B cell (primary cell): Measurements from ENCODE around the gene APP. TPM values are rescaled to one million over a fixed set of nuclear protein-coding genes. Genes with fewer than 3 reads are reported as not detected.

Source experiments
- ATAC-seq: fragments of 200-7000 bp; cut with Tn5 transposase; one replicate; pipeline ENCODE4 v1.10.0; 2021; ENCODE audit warnings: low read depth, mild to moderate bottlenecking, moderate number of reproducible peaks, moderate library complexity
- CTCF ChIA-PET: fragments of 350-600 bp; sonication (Branson Sonifier 250); formaldehyde crosslinking; loops from one replicate; lab custom pipeline; 2021; ENCODE audit warnings: antibody characterized with exemption, inconsistent platforms; lab: Charles Lee
- POLR2A ChIA-PET: fragments of 350-600 bp; sonication (Branson Sonifier 250); formaldehyde crosslinking; loops from one replicate; lab custom pipeline; 2021; ENCODE audit warnings: antibody characterized with exemption; lab: Charles Lee
- DNase-seq: peaks from one replicate; pipeline ENCODE4 v3.0.0; 2013
- H2AFZ ChIP-seq: 2 replicates; pipeline ENCODE4 v1.6.1; 2012; ENCODE audit warnings: mild to moderate bottlenecking, low read depth, low read length; ENCODE audit not compliant: insufficient read depth, poor library complexity, severe bottlenecking
- H3K27ac ChIP-seq, 2 donors: 1 replicate in 1 of 2; 2 replicates in 1 of 2; pipeline ENCODE4 v1.5.1; 2012 to 2013; ENCODE audit warnings: low read length in 2 of 2, mild to moderate bottlenecking in 2 of 2, moderate library complexity in 1 of 2
- H3K27me3 ChIP-seq, 4 experiments: fragments of 200-600 bp in 1 of 4; sonication (generic) in 1 of 4; replicated peaks in 1 of 4; 1 replicate in 2 of 4; 2 replicates in 2 of 4; pipeline versions ENCODE4 v1.6.1 to v1.7.0; 2013 to 2016; ENCODE audit warnings: low read length in 3 of 4, mild to moderate bottlenecking in 2 of 4, mixed read lengths in 1 of 4, moderate library complexity in 1 of 4; ENCODE audit not compliant: insufficient read depth in 4 of 4, control insufficient read depth in 3 of 4; ENCODE audit errors: control extremely low read depth in 1 of 4
- H3K36me3 ChIP-seq, 2 experiments: replicated peaks in 1 of 2; 1 replicate in 1 of 2; 2 replicates in 1 of 2; pipeline versions ENCODE4 v1.6.1 to v1.7.1; 2013; ENCODE audit warnings: low read length in 1 of 2; ENCODE audit not compliant: insufficient read depth in 2 of 2, control insufficient read depth in 1 of 2; ENCODE audit errors: control extremely low read depth in 1 of 2, extremely low read depth in 1 of 2
- H3K4me1 ChIP-seq, 2 donors: fragments of 200-600 bp in 1 of 2; sonication (generic) in 1 of 2; 1 replicate in 1 of 2; 2 replicates in 1 of 2; pipeline versions ENCODE4 v1.5.1 to v1.6.1; 2013 to 2017; ENCODE audit warnings: low read length in 2 of 2; ENCODE audit not compliant: control insufficient read depth in 2 of 2, insufficient read depth in 2 of 2
- H3K4me2 ChIP-seq: replicated peaks from 2 replicates; pipeline ENCODE3; 2012; ENCODE audit warnings: mild to moderate bottlenecking, low read depth, low read length; ENCODE audit not compliant: poor library complexity, severe bottlenecking
- H3K4me3 ChIP-seq, 5 experiments: fragments of 200-600 bp in 1 of 5; sonication (generic) in 1 of 5; 1 replicate in 3 of 5; 2 replicates in 2 of 5; pipeline versions ENCODE4 v1.5.1 to v1.7.0; 2011 to 2016; ENCODE audit warnings: low read length in 4 of 5, mild to moderate bottlenecking in 4 of 5, low read depth in 2 of 5, control low read depth in 1 of 5, moderate library complexity in 1 of 5; ENCODE audit not compliant: insufficient read depth in 1 of 5; ENCODE audit errors: control extremely low read depth in 1 of 5, extremely low read depth in 1 of 5
- H3K79me2 ChIP-seq: fragments of 200-600 bp; sonication (generic); one replicate; pipeline ENCODE4 v1.6.0; 2016; ENCODE audit warnings: low read length; ENCODE audit not compliant: control insufficient read depth, insufficient read depth
- H3K9ac ChIP-seq: fragments of 200-600 bp; sonication (generic); 2 replicates; pipeline ENCODE4 v1.6.1; 2017; ENCODE audit warnings: mild to moderate bottlenecking, low read length, moderate library complexity
- H3K9me3 ChIP-seq, 3 donors: one replicate each; pipeline versions ENCODE4 v1.6.1 to v1.7.1; 2013; ENCODE audit warnings: low read length in 2 of 3; ENCODE audit not compliant: control insufficient read depth in 2 of 3, insufficient read depth in 1 of 3; ENCODE audit errors: control extremely low read depth in 1 of 3
- H4K20me1 ChIP-seq: 2 replicates; pipeline ENCODE4 v1.6.0; 2012; ENCODE audit warnings: mild to moderate bottlenecking, low read length; ENCODE audit not compliant: insufficient read depth, control insufficient read depth, poor library complexity, severe bottlenecking
- H3K27ac Mint-ChIP-seq: one replicate; pipeline ENCODE4 v1.8.0; 2021; ENCODE audit warnings: mixed read lengths
- H3K27me3 Mint-ChIP-seq: one replicate; pipeline ENCODE4 v1.8.0; 2021; ENCODE audit warnings: mixed read lengths
- H3K4me1 Mint-ChIP-seq: one replicate; pipeline ENCODE4 v1.8.0; 2021; ENCODE audit warnings: mixed read lengths
- H3K4me3 Mint-ChIP-seq: one replicate; pipeline ENCODE4 v1.8.0; 2021; ENCODE audit warnings: mixed read lengths
- H3K9me3 Mint-ChIP-seq: one replicate; pipeline ENCODE4 v1.8.0; 2022; ENCODE audit warnings: mixed read lengths; ENCODE audit not compliant: insufficient read depth
- CTCF ChIP-seq: fragments of 200-600 bp; IDR thresholded peaks from one replicate; pipeline ENCODE4 v1.8.0; 2022; ENCODE audit warnings: antibody characterized with exemption, mild to moderate bottlenecking
- EZH2 ChIP-seq: IDR thresholded peaks from 2 replicates; pipeline ENCODE4 v1.6.1; 2012; ENCODE audit warnings: borderline replicate concordance, low read depth, mild to moderate bottlenecking, moderate library complexity, low read length; ENCODE audit not compliant: insufficient read depth, poor library complexity, severe bottlenecking
- WGBS: methylation state at CpG from one replicate; pipeline ENCODE4 v1.1.5; 2013; ENCODE audit warnings: missing lambda C conversion rate; ENCODE audit not compliant: insufficient coverage; 5-methylcytosine and 5-hydroxymethylcytosine counted together
- intact Hi-C: fragments of 100-400 bp; cut with micrococcal nuclease; formaldehyde crosslinking; loops from one replicate; pipeline ENCODE4 v1.10.0; 2022
- polyA plus RNA-seq: library from polyadenylated mRNA; depleted of rRNA; stranded (reverse); fragments of >200 nt; gene quantifications from 2 replicates; pipeline ENCODE4 v1.2.3, GENCODE V29; 2012
- total RNA-seq, 2 donors: library from RNA; stranded (reverse); fragments of 120-200 nt in 1 of 2; gene quantifications; 1 replicate in 1 of 2; 2 replicates in 1 of 2; pipeline versions ENCODE4 v1.2.3 to v1.2.4, GENCODE V29; 2013 to 2022

The APP gene
- total and polyA plus RNA-seq, 2 donors (not counting 1 experiment from before 2014, with no cell fraction given) = 28.3 to 34.7 TPM

- H3K79me2 ChIP-seq = no peaks in the 10 kb centered on the region
- Mint-ChIP-seq H3K27me3 (no peaks in the 10 kb centered on the region), H3K4me3 (no peak overlapping the region), H3K4me1 (peaks cover 3% of the 10 kb centered on the region), H3K9me3 (no peaks in the 10 kb centered on the region), H3K27ac (no peak overlapping the region)
- ATAC-seq = peak; percentile 67
- H3K4me3 ChIP-seq = no peak overlapping the region
- ChIA-PET POLR2A (no interaction called here), CTCF (interaction anchor here (0.8 to 2.7 kb wide), 18 partner anchors 11 to 825 kb away, joined by 3 to 43 read pairs (median 5); partner anchors contain the start of gene APP)
- H3K4me1 ChIP-seq = no peaks in the 10 kb centered on the region
- H3K4me2 ChIP-seq = no peak overlapping the region
- peaks cover 0 to 5% of the 10 kb centered on the region in 2 experiments for H3K36me3 ChIP-seq
- no peaks in the 10 kb centered on the region for H3K9me3 ChIP-seq
- no peak overlapping the region for H3K27ac ChIP-seq
- peak overlapping the region; percentile 32 for H2AFZ ChIP-seq
- DNase-seq = peak; percentile 59
- peak; percentile 83 for TF ChIP-seq CTCF
- no peak for TF ChIP-seq EZH2
- no peak overlapping the region for H3K9ac ChIP-seq
- WGBS = 20% methylated on average over 1 of the region's 6 CpGs
- H4K20me1 ChIP-seq = no peaks in the 10 kb centered on the region
- intact Hi-C loops = loop anchor here (1.0 to 5.0 kb wide), 3 partner anchors 105 to 822 kb away; partner anchors contain the start of gene APP
- no peaks in the 10 kb centered on the region for H3K27me3 ChIP-seq
These were observed 274.9 kb downstream of the APP start for GRCh38 chr21:25895565-25896205.

- no peak overlapping the region for H2AFZ ChIP-seq
- no peak for DNase-seq
- H3K4me2 ChIP-seq = no peak overlapping the region
- no CpG with 5 or more reads among the region's 1 CpG for WGBS
- Mint-ChIP-seq H3K9me3 (no peaks in the 10 kb centered on the region), H3K4me1 (peaks cover 3% of the 10 kb centered on the region), H3K27me3 (no peaks in the 10 kb centered on the region), H3K4me3 (no peak overlapping the region), H3K27ac (no peak overlapping the region)
- no peaks in the 10 kb centered on the region for H4K20me1 ChIP-seq
- H3K4me3 ChIP-seq = no peak overlapping the region
- peaks cover 2 to 5% of the 10 kb centered on the region in 2 experiments for H3K36me3 ChIP-seq
- ChIA-PET CTCF (interaction anchor here (1.7 kb wide), 1 partner anchor 11 kb away, joined by 5 read pairs; no protein-coding TSS in a partner anchor), POLR2A (no interaction called here)
- H3K27ac ChIP-seq = no peak overlapping the region
- no peak for ATAC-seq
- no peak overlapping the region for H3K9ac ChIP-seq
- intact Hi-C loops = no loop called here
- H3K9me3 ChIP-seq = no peaks in the 10 kb centered on the region
- H3K27me3 ChIP-seq = no peaks in the 10 kb centered on the region
- H3K4me1 ChIP-seq = no peaks in the 10 kb centered on the region
- no peaks in the 10 kb centered on the region for H3K79me2 ChIP-seq
- no peak for TF ChIP-seq EZH2
- no peak for TF ChIP-seq CTCF
These were observed 277.4 kb downstream of the APP start for GRCh38 chr21:25893191-25893590.
